NCI-H510A treated with DMSO at 0.1 percent for 48 hours (cell line): ENCODE data around the gene CRYBB2.
A peak's percentile ranks its signal among the peaks of the same experiment; 100 is the strongest.
"Not testable (repeated sequence)": the region's sequence is repeated elsewhere in the genome, so short reads cannot be mapped to it uniquely, and the experiment has no call there.

Experiments used
- DNase-seq: peaks from one replicate; lab custom pipeline; 2025; lab: John Stamatoyannopoulos, UW

Gene CRYBB2

DNA sequence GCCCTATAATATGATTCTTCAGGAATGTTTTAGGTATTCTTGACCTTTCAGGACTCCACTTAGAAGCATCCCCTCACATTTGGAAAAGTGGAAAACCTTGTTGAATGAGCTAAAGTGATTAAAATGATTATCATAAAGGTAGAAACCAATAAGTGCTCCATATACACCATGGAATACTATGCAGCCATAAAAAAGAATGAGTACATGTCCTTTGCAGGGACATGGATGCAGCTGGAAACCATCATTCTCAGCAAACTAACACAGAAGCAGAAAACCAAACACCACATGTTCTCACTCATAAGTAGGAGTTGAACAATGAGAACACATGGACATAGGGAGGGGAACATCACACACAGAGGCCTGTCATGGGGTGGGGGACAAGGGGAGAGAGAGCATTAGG lies 14.3 kb downstream of the CRYBB2 start:
- not testable (repeated sequence) for DNase-seq

DNA sequence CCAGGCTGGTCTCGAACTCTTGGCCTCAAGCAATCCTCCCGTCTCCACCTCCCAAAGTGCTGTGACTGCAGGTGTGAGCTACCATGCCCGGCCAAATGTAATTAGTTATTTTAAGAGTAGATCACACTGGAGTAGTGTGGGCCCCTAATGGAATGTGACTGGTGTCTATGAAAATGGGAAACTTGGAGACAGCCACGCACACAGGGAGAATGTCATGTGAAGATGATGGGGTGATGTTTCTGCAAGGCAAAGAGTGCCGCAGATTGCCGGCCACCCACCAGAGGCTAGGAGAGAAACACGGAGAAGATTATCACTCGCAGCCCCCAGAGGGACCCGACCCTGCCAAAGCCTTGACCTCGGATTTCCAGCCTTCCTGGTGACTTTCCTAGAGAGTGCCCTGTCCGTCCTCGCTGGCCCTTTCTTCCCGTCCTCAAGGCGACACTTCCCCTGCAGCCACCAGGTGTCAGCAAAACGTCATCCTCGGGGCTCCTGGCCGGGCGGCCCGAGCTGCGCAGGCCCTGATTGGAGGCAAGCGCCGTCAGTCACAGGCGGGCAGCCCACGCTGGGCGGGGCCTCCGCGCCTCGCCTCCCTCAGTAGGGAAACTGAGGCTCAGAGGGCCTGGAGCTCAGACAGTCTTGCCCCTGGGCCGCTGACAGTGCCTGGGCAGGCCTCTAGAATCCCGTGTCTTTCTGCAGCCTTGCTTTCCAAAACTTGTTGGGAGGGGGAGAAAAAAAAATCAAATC lies 16.3 kb downstream of the CRYBB2 start:
- DNase-seq = peak; percentile 48

- no peak for DNase-seq
Observed at GRCh38 chr22:25236417-25236816, 17.0 kb downstream of the CRYBB2 start.

DNA sequence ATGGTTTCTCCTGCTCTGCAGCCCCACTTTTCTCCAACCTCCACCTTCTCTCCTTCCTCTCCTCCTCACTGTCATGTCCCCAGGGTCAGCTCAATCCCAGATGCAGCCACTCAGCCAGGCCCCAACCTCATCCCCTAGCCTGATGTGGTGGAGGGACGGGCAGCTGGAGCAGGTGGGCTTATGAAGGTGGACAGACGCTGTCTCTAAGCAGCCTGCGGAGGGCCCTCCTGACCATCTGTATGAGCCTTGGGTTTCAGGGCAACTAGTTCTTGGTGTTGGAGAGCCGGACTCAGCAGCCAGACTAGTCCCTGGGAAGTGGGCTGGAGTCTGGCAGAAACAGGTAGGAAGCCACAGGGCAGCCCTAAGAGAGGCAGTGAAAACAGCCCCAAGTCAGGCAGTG lies 18.1 kb downstream of the CRYBB2 start:
- no peak for DNase-seq

DNA sequence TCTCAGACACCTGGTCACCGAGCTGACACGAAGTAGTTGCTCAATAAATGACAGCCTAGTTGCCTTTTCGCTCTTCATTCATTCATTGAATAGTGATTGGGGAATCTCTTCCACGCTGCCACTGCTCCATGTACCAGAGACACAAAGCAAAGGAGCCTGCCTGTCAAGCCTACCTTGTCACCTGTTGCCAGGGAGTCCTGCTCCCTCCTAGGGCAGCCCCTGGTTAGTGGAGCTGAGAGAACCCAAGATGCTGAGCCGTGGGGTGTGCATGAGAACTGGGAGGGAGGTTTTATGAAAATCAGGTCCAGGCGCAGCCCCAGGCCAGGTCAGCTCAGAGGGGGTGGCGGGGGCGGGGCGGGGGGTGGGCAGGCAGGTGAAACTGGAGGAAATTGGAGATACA lies 18.6 kb downstream of the CRYBB2 start:
- DNase-seq = not testable (repeated sequence)

DNA sequence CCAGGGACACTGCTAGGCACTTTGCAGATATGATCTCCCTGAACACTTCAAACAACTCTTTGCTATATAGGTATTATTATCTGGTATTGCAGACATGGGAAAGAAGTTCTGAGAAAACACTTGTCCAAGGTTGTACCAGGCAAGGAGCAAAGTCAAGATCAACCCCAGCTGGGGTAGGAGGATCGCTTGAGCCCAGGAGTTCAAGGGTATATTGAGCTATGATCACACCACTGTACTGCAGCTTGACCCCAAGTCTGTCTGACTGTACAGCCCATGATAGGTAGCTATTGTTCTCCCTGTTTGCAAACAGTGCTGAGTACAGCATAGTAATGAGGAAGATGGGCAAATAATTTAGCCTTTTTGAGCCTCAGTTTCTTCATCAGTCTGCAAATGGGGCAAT lies 35.7 kb downstream of the CRYBB2 start:
- DNase-seq = not testable (repeated sequence)

DNA sequence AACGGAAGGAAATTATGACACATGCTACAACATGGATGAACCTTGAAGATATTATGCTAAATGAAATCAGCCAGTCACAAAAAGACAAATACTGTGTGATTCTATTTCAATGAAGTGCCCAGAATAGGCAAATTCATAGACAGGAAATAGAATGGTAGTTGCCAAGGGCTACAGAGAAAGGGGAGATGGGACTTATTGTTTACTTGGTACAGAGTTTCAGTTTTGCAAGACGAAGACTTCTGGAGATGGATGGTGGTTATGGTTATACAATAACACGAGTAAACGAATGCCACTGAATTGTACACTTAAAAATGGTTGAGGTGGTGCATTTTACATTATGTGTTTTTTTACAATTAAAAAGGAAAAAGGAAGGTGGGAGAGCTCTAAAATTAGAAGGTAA lies 48.1 kb downstream of the CRYBB2 start:
- not testable (repeated sequence) for DNase-seq

- not testable (repeated sequence) for DNase-seq
Observed at GRCh38 chr22:25268902-25269301, 49.5 kb downstream of the CRYBB2 start.

DNA sequence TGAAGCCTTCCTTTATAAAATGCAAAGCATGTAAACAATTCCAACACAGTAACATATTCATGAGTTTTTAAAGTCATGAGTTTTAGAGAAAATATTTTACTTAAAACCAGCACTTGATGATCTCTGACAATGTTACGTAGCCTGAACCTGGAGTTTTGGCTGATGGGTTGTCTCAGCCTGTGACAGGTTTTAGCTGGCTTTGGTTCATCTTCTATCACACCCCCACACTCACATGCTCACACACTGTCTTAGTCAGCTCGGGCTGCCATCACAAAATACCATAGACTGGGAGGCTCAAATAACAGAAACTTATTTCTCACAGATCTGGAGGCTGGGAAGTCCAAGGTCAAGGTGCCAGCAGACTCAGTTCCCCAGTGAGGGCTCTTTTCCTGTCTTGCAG lies 50.6 kb downstream of the CRYBB2 start:
- not testable (repeated sequence) for DNase-seq

DNA sequence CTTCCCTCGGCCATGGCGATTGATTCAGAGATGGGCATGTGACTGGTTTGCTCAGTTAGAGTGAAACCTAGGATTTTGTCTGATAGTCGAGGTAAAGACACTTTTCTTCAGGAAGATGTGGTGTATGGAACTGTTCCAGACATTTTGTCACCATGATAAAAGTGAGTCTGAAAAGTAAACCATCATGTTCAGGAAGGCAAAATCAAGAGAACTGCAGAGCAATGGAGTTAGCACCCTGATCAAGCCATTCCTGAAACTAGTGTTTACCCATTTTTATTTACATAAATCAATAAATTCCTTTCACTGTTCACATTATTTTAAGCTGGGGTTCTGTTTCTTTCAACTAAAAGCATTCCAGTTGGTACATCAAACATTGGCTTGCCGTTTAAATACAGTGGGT lies 53.8 kb downstream of the CRYBB2 start:
- not testable (repeated sequence) for DNase-seq

- not testable (repeated sequence) for DNase-seq
Observed at GRCh38 chr22:25273928-25274327, 54.5 kb downstream of the CRYBB2 start.

GRCh38 chr22:25280118-25280517 lies 60.7 kb downstream of the CRYBB2 start:
- not testable (repeated sequence) for DNase-seq
